Activated naive CD4-positive, alpha-beta T cell treated with anti-CD3 and anti-CD28 coated beads, Interleukin-2, amount 50 U/mL, for 72 hours (primary cell): Measurements from ENCODE around the gene IL23A. TPM values are rescaled to one million over a fixed set of nuclear protein-coding genes. Genes with fewer than 3 reads are reported as not detected.

Experiments used
- ATAC-seq, 2 donors: fragments of 150-1000 bp; cut with Tn5 transposase; 2 replicates each; pipeline ENCODE4 v1.10.0; 2021; ENCODE audit warnings: mild to moderate bottlenecking in 2 of 2, moderate library complexity in 2 of 2
- DNase-seq, 2 donors: peaks; one replicate each; pipeline ENCODE4 v3.0.0; 2021 to 2022; ENCODE audit warnings: low spot score in 2 of 2
- H3K27ac Mint-ChIP-seq, 2 donors: one replicate each; pipeline ENCODE4 v1.8.0; 2022; ENCODE audit warnings: mild to moderate bottlenecking in 2 of 2, mixed read lengths in 2 of 2
- H3K36me3 Mint-ChIP-seq, 2 donors: one replicate each; pipeline ENCODE4 v1.8.0; 2022; ENCODE audit warnings: mixed read lengths in 2 of 2
- H3K9me3 Mint-ChIP-seq, 2 donors: one replicate each; pipeline ENCODE4 v1.8.0; 2022; ENCODE audit warnings: mixed read lengths in 2 of 2
- total RNA-seq, 2 donors: library from RNA; stranded (reverse); gene quantifications; one replicate each; pipeline ENCODE4 v1.2.3, GENCODE V29; 2022

Gene IL23A
- total RNA-seq, 2 donors from 2014 or later = 9.6 to 20.9 TPM

- Mint-ChIP-seq H3K9me3 (no peaks in the 10 kb centered on the region), H3K27ac (no peak overlapping the region), H3K36me3 (no peaks in the 10 kb centered on the region)
- DNase-seq (no peak), ATAC-seq (no peak)
These were observed 37.1 kb downstream of the IL23A start for GRCh38 chr12:56375598-56376434.

GRCh38 chr12:56377310-56377988, 38.8 kb downstream of the IL23A start:
- Mint-ChIP-seq H3K36me3 (no peaks in the 10 kb centered on the region), H3K9me3 (no peaks in the 10 kb centered on the region), H3K27ac (no peak overlapping the region)
- peak; percentile 63 to 78 for ATAC-seq
- no peak for DNase-seq

- Mint-ChIP-seq H3K9me3 (no peaks in the 10 kb centered on the region), H3K36me3 (no peaks in the 10 kb centered on the region), H3K27ac (no peak overlapping the region)
- ATAC-seq = no peak
- DNase-seq = no peak
These were observed 39.3 kb downstream of the IL23A start for GRCh38 chr12:56377989-56378316.

GRCh38 chr12:56382611-56383010, 43.9 kb downstream of the IL23A start:
- H3K27ac Mint-ChIP-seq = no peak overlapping the region
- no peak for DNase-seq
- no peak for ATAC-seq
- H3K36me3 Mint-ChIP-seq = no peaks in the 10 kb centered on the region
- no peaks in the 10 kb centered on the region for H3K9me3 Mint-ChIP-seq

GRCh38 chr12:56385873-56386272, 47.2 kb downstream of the IL23A start:
- H3K27ac Mint-ChIP-seq = peak overlapping the region in 1 of 2 donors; percentile 60
- ATAC-seq (no peak), DNase-seq (no peak)
- no peaks in the 10 kb centered on the region for H3K36me3 Mint-ChIP-seq
- no peaks in the 10 kb centered on the region for H3K9me3 Mint-ChIP-seq

- no peaks in the 10 kb centered on the region for H3K36me3 Mint-ChIP-seq
- H3K9me3 Mint-ChIP-seq = peaks cover 0 to 5% of the 10 kb centered on the region in 2 donors
- H3K27ac Mint-ChIP-seq = no peak overlapping the region
- DNase-seq (no peak), ATAC-seq (no peak)
These were observed 48.6 kb downstream of the IL23A start for GRCh38 chr12:56387152-56387736.

- DNase-seq (no peak), ATAC-seq (no peak)
- H3K27ac Mint-ChIP-seq = no peak overlapping the region
- H3K9me3 Mint-ChIP-seq = peaks cover 0 to 5% of the 10 kb centered on the region in 2 donors
- H3K36me3 Mint-ChIP-seq = no peaks in the 10 kb centered on the region
These were observed 50.7 kb downstream of the IL23A start for GRCh38 chr12:56389412-56389811.

Other genes with a start within 250 kb of the IL23A start
- gene PA2G4, start 234.3 kb upstream of the IL23A start, total RNA-seq = 100 to 1,000 TPM; 224 to 356 TPM
- gene RPL41, start 222.3 kb upstream of the IL23A start, total RNA-seq = 1,000 to 10,000 TPM; 5,050 to 5,339 TPM
- gene ZC3H10, start 220.6 kb upstream of the IL23A start, total RNA-seq = 10 to 100 TPM in 1 of 2 donors, 1 to 10 TPM in 1; 7.1 to 15.0 TPM
- gene ESYT1, start 210.6 kb upstream of the IL23A start, total RNA-seq = 100 to 1,000 TPM; 159 to 197 TPM
- gene MYL6B, start 186.3 kb upstream of the IL23A start, total RNA-seq = 100 to 1,000 TPM in 1 of 2 donors, 10 to 100 TPM in 1; 99.7 to 112 TPM
- 1,000 to 10,000 TPM; 1,014 to 1,193 TPM for gene MYL6, start 180.5 kb upstream of the IL23A start, total RNA-seq
- gene SMARCC2, start 149.4 kb upstream of the IL23A start, total RNA-seq = 100 to 1,000 TPM; 101 to 123 TPM
- gene RNF41, start 117.0 kb upstream of the IL23A start, total RNA-seq = 10 to 100 TPM; 33.4 to 39.0 TPM
- 10 to 100 TPM; 60.7 to 90.5 TPM for gene NABP2, start 114.5 kb upstream of the IL23A start, total RNA-seq
- gene SLC39A5, start 108.8 kb upstream of the IL23A start, total RNA-seq = 1 to 10 TPM in 1 of 2 donors, under 1 TPM in 1; 0.51 to 2.0 TPM
- 10 to 100 TPM; 26.4 to 35.8 TPM for gene ANKRD52, start 80.5 kb upstream of the IL23A start, total RNA-seq
- gene COQ10A, start 71.9 kb upstream of the IL23A start, total RNA-seq = 1 to 10 TPM; 5.2 to 6.3 TPM
- gene CS, start 38.6 kb upstream of the IL23A start, total RNA-seq = 100 to 1,000 TPM; 319 to 351 TPM
- 100 to 1,000 TPM in 1 of 2 donors, 10 to 100 TPM in 1; 58.2 to 112 TPM for gene CNPY2, start 22.9 kb upstream of the IL23A start, total RNA-seq
- 10 to 100 TPM; 54.0 to 71.4 TPM for gene PAN2, start 4.9 kb upstream of the IL23A start, total RNA-seq
- 100 to 1,000 TPM; 170 to 172 TPM for gene STAT2, start 21.2 kb downstream of the IL23A start, total RNA-seq
- not detected for gene APOF, start 24.0 kb downstream of the IL23A start, total RNA-seq
- gene TIMELESS, start 110.5 kb downstream of the IL23A start, total RNA-seq = 10 to 100 TPM; 60.4 to 61.6 TPM
- not detected for gene MIP, start 115.8 kb downstream of the IL23A start, total RNA-seq
- 1 to 10 TPM; 3.4 to 3.9 TPM for gene SPRYD4, start 129.7 kb downstream of the IL23A start, total RNA-seq
- gene GLS2, start 149.3 kb downstream of the IL23A start, total RNA-seq = 1 to 10 TPM; 4.4 to 4.7 TPM
- gene RBMS2, start 182.9 kb downstream of the IL23A start, total RNA-seq = 1 to 10 TPM; 2.5 to 6.2 TPM